NCI-H187 treated with DMSO at 0.1 percent for 48 hours (cell line): ENCODE results near the gene MASP1.

Source experiments
- DNase-seq: peaks from one replicate; lab custom pipeline; 2025; lab: John Stamatoyannopoulos, UW

MASP1 gene

DNA sequence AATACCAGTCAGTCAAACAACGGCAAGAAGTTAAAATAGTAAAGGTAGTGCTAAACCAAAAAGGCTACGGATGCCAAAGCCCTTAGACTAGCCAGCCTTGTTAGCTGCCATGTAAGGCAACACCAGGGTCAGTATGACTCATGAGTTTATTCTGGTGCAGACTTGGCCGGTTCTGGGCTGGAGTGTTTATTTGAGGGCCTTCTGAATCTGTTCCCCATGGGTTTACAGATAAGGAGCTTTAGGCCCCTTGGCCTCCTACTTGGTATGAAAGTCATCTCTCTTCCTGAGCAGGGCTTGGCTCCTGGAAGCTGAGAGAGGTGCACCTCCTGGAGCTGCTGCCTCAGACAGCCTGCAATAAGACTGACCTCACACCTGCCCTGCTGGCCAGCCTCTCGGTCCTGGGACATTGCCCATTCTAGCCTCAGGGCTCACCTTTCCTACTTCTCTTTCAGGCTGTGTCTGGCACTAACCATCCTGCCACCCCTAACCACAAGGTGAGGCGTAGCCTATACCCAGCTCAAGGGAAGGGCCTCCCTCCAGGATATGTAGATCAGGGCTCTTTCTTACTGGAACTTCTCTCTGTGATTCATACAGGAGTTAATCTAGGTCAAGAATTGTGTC is 104.6 kb downstream of the MASP1 start:
- DNase-seq: no peak

DNA sequence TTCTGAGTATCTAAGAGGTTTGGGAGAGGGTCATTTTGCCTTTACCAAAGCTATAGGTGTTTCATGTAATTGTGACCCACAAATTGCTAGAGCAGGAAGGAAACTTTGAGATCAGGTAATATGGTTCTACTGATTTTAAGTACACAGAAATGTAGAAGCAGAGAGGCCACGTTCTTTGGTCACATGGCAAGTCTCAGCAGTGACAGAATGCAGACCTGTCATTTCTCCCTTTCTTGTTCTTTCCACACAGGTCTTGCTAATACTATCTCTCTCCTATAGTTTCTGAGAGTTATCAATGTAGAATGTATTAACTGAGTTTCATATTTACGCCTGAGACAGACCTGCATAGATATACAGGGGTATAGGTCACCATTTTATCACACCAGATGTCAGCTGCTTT is 105.2 kb downstream of the MASP1 start:
- DNase-seq: no peak

DNA sequence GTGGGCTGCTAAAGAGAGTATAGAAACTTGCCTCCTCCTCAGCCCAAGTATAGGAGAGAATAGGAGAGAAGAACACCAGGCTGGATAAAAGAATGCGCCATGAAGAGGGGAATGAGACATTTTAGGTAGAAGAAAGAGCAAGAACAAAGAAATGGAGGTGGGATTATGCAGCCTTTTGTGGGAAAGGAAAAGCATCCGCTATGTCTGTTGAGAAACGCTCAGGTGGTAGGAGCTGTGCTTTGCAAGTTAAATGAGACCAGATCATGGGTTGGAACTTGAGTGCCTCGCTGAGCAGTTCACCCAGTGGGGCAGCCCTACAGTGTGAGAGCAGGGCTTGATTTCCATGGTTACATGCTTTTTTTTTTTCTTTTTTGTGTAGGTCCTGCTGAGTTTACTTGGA is 105.8 kb downstream of the MASP1 start:
- DNase-seq: no peak
